ENCODE data around the gene SAMM50. TPM values are rescaled to one million over a fixed set of nuclear protein-coding genes. Genes with fewer than 3 reads are reported as not detected.

Gene SAMM50
- total and polyA plus RNA-seq, 2 donors (not counting 3 experiments of a cell fraction or from before 2014, with no cell fraction given) = 42.9 to 56.2 TPM

DNA sequence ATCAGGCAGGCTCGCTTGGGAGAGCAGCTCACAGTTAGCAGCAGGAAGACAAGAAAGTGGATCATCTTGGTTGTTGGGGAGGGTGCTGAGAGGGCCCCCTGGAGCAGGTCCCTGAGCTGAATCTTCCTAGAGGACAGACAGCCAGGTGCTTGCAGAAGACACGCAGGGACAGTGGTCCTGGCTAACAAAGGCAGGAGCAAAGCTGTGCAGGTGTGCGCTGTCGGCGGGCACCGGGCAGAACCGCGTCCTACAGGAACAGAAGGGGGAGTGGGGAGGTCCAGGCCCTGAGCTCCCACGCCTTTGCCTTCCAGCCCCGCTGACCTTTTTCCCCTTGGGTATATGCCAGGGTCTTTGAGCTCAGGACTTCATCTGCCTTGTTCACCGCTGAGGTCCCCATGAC lies 38.8 kb downstream of the SAMM50 start:
- H4K20me1 ChIP-seq (replicated peaks; ENCODE audit: control insufficient read depth, extremely low read depth, insufficient read depth, low read length) = no peaks in the 10 kb centered on the region
- no peaks in the 10 kb centered on the region for H3K27me3 ChIP-seq (ENCODE audit: control insufficient read depth in 2 of 2, insufficient read depth in 2 of 2, low read length in 2 of 2)
- H3K4me1 ChIP-seq (ENCODE audit: control insufficient read depth, extremely low read depth, insufficient read depth, low read length) = peaks cover 6% of the 10 kb centered on the region
- BruUV-seq (replicated peaks) = no TSS peak
- intact Hi-C loops (cut with micrococcal nuclease) = loop anchor here (5.0 kb wide), 2 partner anchors 333 to 573 kb away; no protein-coding TSS in a partner anchor
- no peak overlapping the region for H3K4me2 ChIP-seq (ENCODE audit: insufficient read depth, low read length)
- no peak overlapping the region for H3K4me3 ChIP-seq (replicated peaks in 1 of 3; ENCODE audit: insufficient read depth in 1 of 3, low read depth in 1 of 3, low read length in 3 of 3)
- dilution Hi-C loops (cut with MboI; ENCODE audit: extremely low pct_ligation_motif_present, low sequenced_read_pairs) = no loop called here
- H2AFZ ChIP-seq (ENCODE audit: low read depth, low read length) = no peak overlapping the region
- H3K36me3 ChIP-seq (ENCODE audit: control insufficient read depth in 2 of 2, extremely low read depth in 1 of 2, insufficient read depth in 2 of 2, low read length in 2 of 2) = peaks cover 17 to 34% of the 10 kb centered on the region in 2 experiments
- ChIA-PET POLR2A (interaction anchor here (1.2 kb wide), 1 partner anchor 92 kb away, joined by 6 read pairs; no protein-coding TSS in a partner anchor), CTCF (interaction anchor here (0.9 to 10.3 kb wide), 26 partner anchors 10 to 691 kb away, joined by 3 to 640 read pairs (median 6); partner anchors contain the start of genes PARVG and SAMM50)
- H3K27ac ChIP-seq (ENCODE audit: insufficient read depth, low read depth, low read length) = no peak overlapping the region
- H3K9ac ChIP-seq (replicated peaks; ENCODE audit: extremely low read depth, insufficient read depth, low read length) = no peak overlapping the region
- H3K9me3 ChIP-seq (replicated peaks; ENCODE audit: control insufficient read depth, insufficient read depth, low read length) = no peaks in the 10 kb centered on the region
- FAIRE-seq (no peak), DNase-seq (ENCODE audit: low read depth, low spot score) (no peak)
- peaks cover 3% of the 10 kb centered on the region for H3K79me2 ChIP-seq (ENCODE audit: control insufficient read depth, insufficient read depth, low read length)
- TF ChIP-seq POLR2A (IDR thresholded peaks at IDR 0.05; ENCODE audit: low read depth, low read length) = no peak
- TF ChIP-seq FOS (IDR thresholded peaks at IDR 0.05; ENCODE audit: borderline replicate concordance, insufficient read depth, low read length) = no peak
- TF ChIP-seq POLR2AphosphoS5 (IDR thresholded peaks at IDR 0.05; ENCODE audit: insufficient read depth, low read depth, low read length) = no peak
- TF ChIP-seq MYC (IDR thresholded peaks at IDR 0.05; ENCODE audit: low read depth, low read length) = no peak
- TF ChIP-seq GATA2 (IDR thresholded peaks at IDR 0.05; ENCODE audit: insufficient read depth, insufficient read length, low read depth, low read length) = no peak
- no peak for TF ChIP-seq JUN (IDR thresholded peaks at IDR 0.05; ENCODE audit: borderline replicate concordance, insufficient read depth, insufficient read length, low read depth)
- TF ChIP-seq, protein P1, sequence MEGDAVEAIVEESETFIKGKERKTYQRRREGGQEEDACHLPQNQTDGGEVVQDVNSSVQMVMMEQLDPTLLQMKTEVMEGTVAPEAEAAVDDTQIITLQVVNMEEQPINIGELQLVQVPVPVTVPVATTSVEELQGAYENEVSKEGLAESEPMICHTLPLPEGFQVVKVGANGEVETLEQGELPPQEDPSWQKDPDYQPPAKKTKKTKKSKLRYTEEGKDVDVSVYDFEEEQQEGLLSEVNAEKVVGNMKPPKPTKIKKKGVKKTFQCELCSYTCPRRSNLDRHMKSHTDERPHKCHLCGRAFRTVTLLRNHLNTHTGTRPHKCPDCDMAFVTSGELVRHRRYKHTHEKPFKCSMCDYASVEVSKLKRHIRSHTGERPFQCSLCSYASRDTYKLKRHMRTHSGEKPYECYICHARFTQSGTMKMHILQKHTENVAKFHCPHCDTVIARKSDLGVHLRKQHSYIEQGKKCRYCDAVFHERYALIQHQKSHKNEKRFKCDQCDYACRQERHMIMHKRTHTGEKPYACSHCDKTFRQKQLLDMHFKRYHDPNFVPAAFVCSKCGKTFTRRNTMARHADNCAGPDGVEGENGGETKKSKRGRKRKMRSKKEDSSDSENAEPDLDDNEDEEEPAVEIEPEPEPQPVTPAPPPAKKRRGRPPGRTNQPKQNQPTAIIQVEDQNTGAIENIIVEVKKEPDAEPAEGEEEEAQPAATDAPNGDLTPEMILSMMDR (IDR thresholded peaks at IDR 0.05; ENCODE audit: extremely low read depth in 1 of 2, insufficient read depth in 1 of 2, low read depth in 1 of 2, low read length in 2 of 2) = no peak
- TF ChIP-seq EZH2 (IDR thresholded peaks at IDR 0.05; ENCODE audit: borderline replicate concordance, low read depth, low read length, severe bottlenecking) = no peak
- TF ChIP-seq, protein P2, sequence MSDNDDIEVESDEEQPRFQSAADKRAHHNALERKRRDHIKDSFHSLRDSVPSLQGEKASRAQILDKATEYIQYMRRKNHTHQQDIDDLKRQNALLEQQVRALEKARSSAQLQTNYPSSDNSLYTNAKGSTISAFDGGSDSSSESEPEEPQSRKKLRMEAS (IDR thresholded peaks at IDR 0.05; ENCODE audit: insufficient read depth, insufficient read length) = no peak
- no peaks in the 10 kb centered on the region for H3K9me1 ChIP-seq (replicated peaks; ENCODE audit: control insufficient read depth, extremely low read depth, insufficient read depth, low read length)

Measured in endothelial cell of umbilical vein (primary cell).